GM13977 (cell line): ENCODE measurements around the gene LRIT1.

Experiments
- DNase-seq: peaks from one replicate; pipeline ENCODE4 v3.0.0; 2012; ENCODE audit warnings: low spot score
- CTCF ChIP-seq: IDR thresholded peaks from 2 replicates; pipeline ENCODE4 v1.5.1; 2012; ENCODE audit warnings: mild to moderate bottlenecking, control low read depth; ENCODE audit not compliant: insufficient read depth; ENCODE audit errors: extremely low read depth, missing control alignments
- in situ Hi-C: fragments of 300-500 bp; cut with MboI; formaldehyde crosslinking; loops from one replicate; pipeline ENCODE4 v1.12.0; 2022; ENCODE audit warnings: low sequenced_read_pairs, low pct_unique_long_range_greater_than_20kb, mixed read lengths, inconsistent platforms; ENCODE audit not compliant: unreplicated experiment

Gene LRIT1

GRCh38 chr10:84202349-84202748, 39.0 kb downstream of the LRIT1 start:
- no peak for DNase-seq
- no peak for TF ChIP-seq CTCF
- in situ Hi-C loops, result no loop called here

DNA sequence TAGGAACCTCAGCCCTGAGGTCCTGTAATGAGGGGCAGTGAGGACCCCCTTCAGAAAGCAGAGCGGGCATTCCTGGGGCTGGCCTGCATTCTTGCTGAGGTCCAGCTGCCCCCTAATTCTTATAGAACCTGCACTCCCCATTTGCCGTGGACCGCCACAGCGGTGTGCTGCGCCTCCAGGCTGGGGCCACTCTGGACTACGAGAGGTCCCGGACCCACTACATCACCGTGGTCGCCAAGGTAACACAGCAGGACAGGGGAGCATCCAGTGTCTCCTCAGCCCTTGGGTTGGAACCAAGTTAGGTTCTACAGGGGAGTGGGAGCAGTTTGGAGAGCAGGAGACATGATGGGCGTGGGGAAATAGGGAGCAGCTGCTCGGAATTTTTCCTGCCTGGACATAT, 39.7 kb downstream of the LRIT1 start:
- TF ChIP-seq CTCF, result no peak
- in situ Hi-C loops, result no loop called here
- DNase-seq, result no peak

GRCh38 chr10:84201244-84201606, 40.1 kb downstream of the LRIT1 start:
- DNase-seq, result no peak
- in situ Hi-C loops, result no loop called here
- no peak for TF ChIP-seq CTCF

GRCh38 chr10:84200537-84201243, 40.7 kb downstream of the LRIT1 start:
- DNase-seq, result no peak
- in situ Hi-C loops, result no loop called here

DNA sequence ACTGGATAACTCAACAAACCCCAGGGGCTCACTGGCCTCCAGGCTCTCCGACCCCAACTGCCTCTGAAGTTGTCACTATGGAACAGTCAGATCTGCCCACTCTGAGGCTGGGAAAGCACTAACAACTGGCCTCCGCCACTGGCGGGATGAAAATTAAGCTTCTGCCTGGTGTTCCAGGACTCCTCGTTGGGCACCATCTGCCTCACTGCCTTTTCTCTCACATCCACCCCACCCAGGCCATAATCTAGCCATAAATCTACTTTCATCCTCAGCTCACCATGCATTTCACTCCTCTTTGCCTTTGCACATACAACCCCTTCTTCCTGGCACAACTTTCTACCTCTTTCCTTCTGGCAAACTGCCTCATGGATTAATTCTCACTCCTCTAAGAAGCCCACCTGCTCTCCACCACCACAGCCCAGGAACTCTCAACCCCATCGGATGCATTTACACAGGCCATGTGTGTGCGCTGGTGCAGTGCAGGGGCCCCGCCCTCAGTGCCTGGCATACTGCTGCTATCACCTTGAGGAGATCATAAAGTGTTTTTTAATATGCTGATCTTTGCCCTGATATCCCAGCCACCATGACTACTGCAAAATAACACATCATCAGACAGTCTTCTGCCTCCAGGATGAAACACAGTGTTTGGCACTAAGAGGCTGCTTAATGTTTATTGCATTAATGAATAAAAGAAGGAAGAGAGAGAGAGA, 43.0 kb downstream of the LRIT1 start:
- no peak for DNase-seq
- in situ Hi-C loops, result no loop called here
- no peak for TF ChIP-seq CTCF

More at GRCh38 chr10:84200537-84201243, 40.7 kb downstream of the LRIT1 start:
- no peak for TF ChIP-seq CTCF

GRCh38 chr10:84197643-84198042, 43.7 kb downstream of the LRIT1 start:
- in situ Hi-C loops, result no loop called here
- no peak for TF ChIP-seq CTCF

GRCh38 chr10:84196941-84197340, 44.4 kb downstream of the LRIT1 start:
- no peak for DNase-seq
- in situ Hi-C loops, result no loop called here
- TF ChIP-seq CTCF, result no peak

More at GRCh38 chr10:84197643-84198042, 43.7 kb downstream of the LRIT1 start:
- DNase-seq, result no peak
